Measurements from ENCODE around the gene RPGRIP1.

The RPGRIP1 gene

GRCh38 chr14:21248338-21248737 is 31.5 kb upstream of the RPGRIP1 start:
- Histone ChIP-seq H2AFZ (ENCODE audit: low read depth, low read length) (no peak overlapping the region), H3K4me2 (ENCODE audit: insufficient read depth, low read length) (no peak overlapping the region), H3K4me3 (ENCODE audit: low read depth in 1 of 2, low read length in 2 of 2) (no peak overlapping the region), H3K36me3 (ENCODE audit: insufficient read depth, low read length) (peaks cover 98% of the 10 kb centered on the region), H3K27me3 (ENCODE audit: insufficient read depth, low read length, poor library complexity) (no peaks in the 10 kb centered on the region), H3K9ac (ENCODE audit: low read depth, low read length) (no peak overlapping the region), H4K20me1 (ENCODE audit: insufficient read depth, low read length) (peaks cover 96% of the 10 kb centered on the region), H3K9me3 (ENCODE audit: insufficient read depth, low read length, severe bottlenecking) (no peaks in the 10 kb centered on the region), H3K79me2 (ENCODE audit: insufficient read depth, low read length) (peaks cover 100% of the 10 kb centered on the region), H3K27ac (ENCODE audit: low read length) (no peak overlapping the region), H3K4me1 (ENCODE audit: insufficient read depth, low read length) (peaks cover 3% of the 10 kb centered on the region; the same call in 1 of the 2 replicates)
- DNase-seq = no peak
- ATAC-seq (ENCODE audit: insufficient read depth, low read depth) = no peak
- TF ChIP-seq CTCF (IDR thresholded peaks at IDR 0.05; ENCODE audit: borderline replicate concordance, extremely low read depth, low read length, poor library complexity, severe bottlenecking) (no peak), EZH2 (IDR thresholded peaks at IDR 0.05; ENCODE audit: borderline replicate concordance, low read depth, low read length, severe bottlenecking) (no peak)

- Histone ChIP-seq H3K36me3 (ENCODE audit: insufficient read depth, low read length) (peaks cover 98% of the 10 kb centered on the region), H3K4me3 (ENCODE audit: low read depth in 1 of 2, low read length in 2 of 2) (no peak overlapping the region), H3K9ac (ENCODE audit: low read depth, low read length) (no peak overlapping the region), H3K27me3 (ENCODE audit: insufficient read depth, low read length, poor library complexity) (no peaks in the 10 kb centered on the region), H3K4me1 (ENCODE audit: insufficient read depth, low read length) (peaks cover 5% of the 10 kb centered on the region; the same call in 1 of the 2 replicates), H2AFZ (ENCODE audit: low read depth, low read length) (no peak overlapping the region), H3K79me2 (ENCODE audit: insufficient read depth, low read length) (peaks cover 100% of the 10 kb centered on the region), H3K9me3 (ENCODE audit: insufficient read depth, low read length, severe bottlenecking) (no peaks in the 10 kb centered on the region), H3K4me2 (ENCODE audit: insufficient read depth, low read length) (no peak overlapping the region), H4K20me1 (ENCODE audit: insufficient read depth, low read length) (peaks cover 96% of the 10 kb centered on the region), H3K27ac (ENCODE audit: low read length) (no peak overlapping the region)
- TF ChIP-seq EZH2 (IDR thresholded peaks at IDR 0.05; ENCODE audit: borderline replicate concordance, low read depth, low read length, severe bottlenecking) (no peak), CTCF (IDR thresholded peaks at IDR 0.05; ENCODE audit: borderline replicate concordance, extremely low read depth, low read length, poor library complexity, severe bottlenecking) (no peak)
- DNase-seq = no peak
- no peak for ATAC-seq (ENCODE audit: insufficient read depth, low read depth)
Measured at GRCh38 chr14:21248739-21249411, 31.0 kb upstream of the RPGRIP1 start.

- Histone ChIP-seq H4K20me1 (ENCODE audit: insufficient read depth, low read length) (peaks cover 95% of the 10 kb centered on the region), H3K4me1 (ENCODE audit: insufficient read depth, low read length) (peaks cover 7% of the 10 kb centered on the region), H3K36me3 (ENCODE audit: insufficient read depth, low read length) (peaks cover 99% of the 10 kb centered on the region), H3K4me2 (ENCODE audit: insufficient read depth, low read length) (no peak overlapping the region), H3K9me3 (ENCODE audit: insufficient read depth, low read length, severe bottlenecking) (no peaks in the 10 kb centered on the region), H3K27ac (ENCODE audit: low read length) (no peak overlapping the region), H3K27me3 (ENCODE audit: insufficient read depth, low read length, poor library complexity) (no peaks in the 10 kb centered on the region), H3K4me3 (ENCODE audit: low read depth in 1 of 2, low read length in 2 of 2) (no peak overlapping the region), H3K79me2 (ENCODE audit: insufficient read depth, low read length) (peaks cover 100% of the 10 kb centered on the region), H3K9ac (ENCODE audit: low read depth, low read length) (no peak overlapping the region), H2AFZ (ENCODE audit: low read depth, low read length) (no peak overlapping the region)
- ATAC-seq (ENCODE audit: insufficient read depth, low read depth) (no peak), DNase-seq (no peak)
- no peak for TF ChIP-seq CTCF (IDR thresholded peaks at IDR 0.05; ENCODE audit: borderline replicate concordance, extremely low read depth, low read length, poor library complexity, severe bottlenecking)
Measured at GRCh38 chr14:21251215-21251614, 28.7 kb upstream of the RPGRIP1 start.

All from DND-41 (cell line).